SU-DHL-6 (cell line): ENCODE results near the gene EXT2.

Experiments used
- EZH2phosphoT487 ChIP-seq: fragments of 200-600 bp; sonication (generic), shearing (Covaris generic); conservative IDR thresholded peaks from 2 replicates; pipeline ENCODE4 v1.6.1; 2018; ENCODE audit warnings: mild to moderate bottlenecking, antibody characterized with exemption, low read length, moderate library complexity, mixed read lengths
- TF ChIP-seq, protein P1 (sequence below): fragments of 200-600 bp; sonication (generic); IDR thresholded peaks from one replicate; pipeline ENCODE4 v1.5.1; 2017; ENCODE audit warnings: antibody characterized with exemption, mild to moderate bottlenecking, low read length, moderate library complexity; ENCODE audit not compliant: insufficient read depth, poor library complexity, severe bottlenecking

DNA sequence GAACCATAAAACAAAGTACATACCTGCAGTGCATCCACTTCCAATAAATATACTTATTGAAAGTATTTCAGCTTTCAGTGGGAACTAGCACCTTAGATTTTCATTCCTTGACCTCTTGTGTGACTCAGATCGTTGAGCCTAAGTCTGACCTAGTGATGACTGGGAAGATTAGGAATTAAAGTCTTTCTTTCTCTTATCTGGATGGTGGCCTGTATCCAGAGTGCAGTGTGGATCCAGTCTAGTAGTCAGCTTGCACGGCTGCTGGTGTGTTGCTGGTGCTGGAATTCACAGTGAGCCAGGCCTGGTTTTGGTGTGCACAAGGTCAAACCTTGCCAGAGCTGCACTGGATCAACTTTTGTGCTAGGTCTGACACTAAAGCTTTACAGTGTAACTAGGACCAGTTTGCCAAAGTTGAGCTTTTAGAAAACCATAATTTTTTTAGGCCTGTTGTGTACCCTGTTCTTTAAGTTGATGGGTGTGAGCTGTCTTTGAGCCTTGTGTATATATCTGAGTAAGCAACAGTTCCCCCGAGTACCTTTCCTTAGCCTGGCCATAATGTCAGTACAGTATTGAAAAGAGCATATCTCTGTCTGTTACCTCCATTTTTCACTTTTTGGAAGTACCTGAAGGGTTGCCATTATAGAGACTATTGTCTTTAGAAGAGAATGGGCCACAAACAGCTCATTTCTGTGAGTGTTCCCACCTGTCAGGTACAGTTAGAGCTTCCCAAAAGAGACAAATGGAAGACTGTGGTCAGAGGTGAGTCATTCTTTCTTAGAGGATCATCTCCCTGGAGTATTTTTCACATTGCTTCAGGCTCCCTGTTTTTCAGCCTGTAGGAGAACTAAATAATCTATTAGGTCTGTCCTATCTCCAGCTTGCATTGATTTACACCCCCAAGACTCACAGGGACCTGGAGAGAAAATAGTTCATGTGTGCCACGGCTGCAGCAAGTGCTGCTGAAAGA, 124.6 kb downstream of the EXT2 start:
- TF ChIP-seq, protein P1, sequence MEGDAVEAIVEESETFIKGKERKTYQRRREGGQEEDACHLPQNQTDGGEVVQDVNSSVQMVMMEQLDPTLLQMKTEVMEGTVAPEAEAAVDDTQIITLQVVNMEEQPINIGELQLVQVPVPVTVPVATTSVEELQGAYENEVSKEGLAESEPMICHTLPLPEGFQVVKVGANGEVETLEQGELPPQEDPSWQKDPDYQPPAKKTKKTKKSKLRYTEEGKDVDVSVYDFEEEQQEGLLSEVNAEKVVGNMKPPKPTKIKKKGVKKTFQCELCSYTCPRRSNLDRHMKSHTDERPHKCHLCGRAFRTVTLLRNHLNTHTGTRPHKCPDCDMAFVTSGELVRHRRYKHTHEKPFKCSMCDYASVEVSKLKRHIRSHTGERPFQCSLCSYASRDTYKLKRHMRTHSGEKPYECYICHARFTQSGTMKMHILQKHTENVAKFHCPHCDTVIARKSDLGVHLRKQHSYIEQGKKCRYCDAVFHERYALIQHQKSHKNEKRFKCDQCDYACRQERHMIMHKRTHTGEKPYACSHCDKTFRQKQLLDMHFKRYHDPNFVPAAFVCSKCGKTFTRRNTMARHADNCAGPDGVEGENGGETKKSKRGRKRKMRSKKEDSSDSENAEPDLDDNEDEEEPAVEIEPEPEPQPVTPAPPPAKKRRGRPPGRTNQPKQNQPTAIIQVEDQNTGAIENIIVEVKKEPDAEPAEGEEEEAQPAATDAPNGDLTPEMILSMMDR = no peak
- TF ChIP-seq EZH2phosphoT487 = no peak
